HCT116 (cell line): ENCODE measurements around the gene MYO10. TPM values are rescaled to one million over a fixed set of nuclear protein-coding genes. Genes with fewer than 3 reads are reported as not detected.

ENCODE experiments used
- ATAC-seq: fragments of 200-7000 bp; cut with Tn5 transposase; 2 replicates; pipeline ENCODE4 v1.9.1; 2020; ENCODE audit warnings: mild to moderate bottlenecking, moderate library complexity
- BruUV-seq: library from RNA; stranded (reverse); fragments of 400-500 nt; replicated peaks from 2 replicates; lab custom pipeline; 2021; lab: Mats Ljungman, UMichigan
- CTCF ChIA-PET: fragments of 300-600 bp; sonication (Branson Sonifier 250); formaldehyde crosslinking; loops from one replicate; lab custom pipeline; 2021; ENCODE audit warnings: antibody characterized with exemption; lab: Charles Lee
- POLR2A ChIA-PET: fragments of 300-600, 350-600 bp; sonication (Branson Sonifier 250); formaldehyde crosslinking; loops from one replicate; lab custom pipeline; 2021; ENCODE audit warnings: antibody characterized with exemption; lab: Charles Lee
- RAD21 ChIA-PET, 2 experiments: fragments of 300-600 bp; sonication (Branson Sonifier 250); formaldehyde crosslinking; loops; one replicate each; lab custom pipeline; 2023; ENCODE audit warnings: low total read pairs in 2 of 2; ENCODE audit not compliant: uncharacterized antibody in 2 of 2, unreplicated experiment in 2 of 2, low non-redundant PET in 1 of 2; lab: Charles Lee
- DNase-seq: peaks from one replicate; pipeline ENCODE4 v3.0.0-alpha.2; 2010; ENCODE audit warnings: low read depth, low spot score
- H2AFZ ChIP-seq: fragments of 200-600 bp; shearing (Covaris generic), sonication (generic); 2 replicates; pipeline ENCODE4 v1.6.1; 2017; ENCODE audit warnings: low read depth, mixed run types, mixed read lengths, antibody characterized with exemption, low read length; ENCODE audit not compliant: poor library complexity, severe bottlenecking
- H3K27ac ChIP-seq: 2 replicates; pipeline ENCODE4 v1.5.1; 2012; ENCODE audit warnings: low read depth, low read length
- H3K27me3 ChIP-seq: fragments of 200-600 bp; sonication (generic); 2 replicates; pipeline ENCODE4 v1.6.1; 2016; ENCODE audit warnings: mixed run types, low read length, mixed read lengths; ENCODE audit not compliant: insufficient read depth
- H3K36me3 ChIP-seq, 2 experiments: fragments of 200-500 bp in 1 of 2; fragments of 200-600 bp in 1 of 2; sonication (Bioruptor generic) in 1 of 2; sonication (generic) in 1 of 2; 2 replicates each; pipeline versions ENCODE4 v1.5.1 to v1.6.1; 2014 to 2016; ENCODE audit warnings: low read length in 2 of 2, inconsistent platforms in 1 of 2, mixed read lengths in 1 of 2, mixed run types in 1 of 2; ENCODE audit not compliant: insufficient read depth in 2 of 2, control insufficient read depth in 1 of 2
- H3K4me1 ChIP-seq, 2 experiments: fragments of 200-600 bp in 1 of 2; sonication (generic) in 1 of 2; 2 replicates each; pipeline versions ENCODE4 v1.5.1 to v1.6.1; 2012 to 2017; ENCODE audit warnings: low read length in 2 of 2, inconsistent platforms in 1 of 2, mild to moderate bottlenecking in 1 of 2, mixed read lengths in 1 of 2, mixed run types in 1 of 2, moderate library complexity in 1 of 2; ENCODE audit not compliant: insufficient read depth in 2 of 2, control insufficient read depth in 1 of 2
- H3K4me2 ChIP-seq: fragments of 200-600 bp; sonication (generic); 2 replicates; pipeline ENCODE4 v1.6.1; 2017; ENCODE audit warnings: mixed run types, low read length, mixed read lengths
- H3K4me3 ChIP-seq, 2 experiments: fragments of 200-600 bp in 1 of 2; sonication (generic) in 1 of 2; replicated peaks in 1 of 2; 2 replicates each; pipeline ENCODE4 v1.5.1; 2011 to 2016; ENCODE audit warnings: low read length in 2 of 2, control low read depth in 1 of 2, low read depth in 1 of 2, mild to moderate bottlenecking in 1 of 2, mixed read lengths in 1 of 2, mixed run types in 1 of 2
- H3K79me2 ChIP-seq: fragments of 200-600 bp; sonication (generic); 2 replicates; pipeline ENCODE4 v1.6.1; 2017; ENCODE audit warnings: mild to moderate bottlenecking, mixed run types, low read length, moderate library complexity, mixed read lengths; ENCODE audit not compliant: insufficient read depth
- H3K9ac ChIP-seq: fragments of 200-600 bp; sonication (generic); 2 replicates; pipeline ENCODE4 v1.6.1; 2016; ENCODE audit warnings: low read length, mixed read lengths
- H3K9me2 ChIP-seq: fragments of 200-600 bp; sonication (generic), shearing (Covaris generic); 2 replicates; pipeline ENCODE4 v1.6.1; 2017; ENCODE audit warnings: mixed run types, mild to moderate bottlenecking, moderate library complexity; ENCODE audit not compliant: insufficient read depth
- H3K9me3 ChIP-seq, 2 experiments: fragments of 200-500 bp in 1 of 2; fragments of 200-600 bp in 1 of 2; sonication (Bioruptor generic) in 1 of 2; sonication (generic) in 1 of 2; 2 replicates each; pipeline ENCODE4 v1.6.1; 2014 to 2017; ENCODE audit warnings: low read length in 2 of 2, mixed read lengths in 2 of 2, inconsistent platforms in 1 of 2, low read depth in 1 of 2, mild to moderate bottlenecking in 1 of 2, mixed run types in 1 of 2, moderate library complexity in 1 of 2; ENCODE audit not compliant: control insufficient read depth in 1 of 2, insufficient read depth in 1 of 2
- H4K20me1 ChIP-seq: fragments of 200-600 bp; sonication (generic), shearing (Covaris generic); 2 replicates; pipeline ENCODE4 v1.6.1; 2017; ENCODE audit warnings: mixed run types, mild to moderate bottlenecking, moderate library complexity; ENCODE audit not compliant: insufficient read depth
- ATF3 ChIP-seq: IDR thresholded peaks from 2 replicates; pipeline ENCODE4 v1.6.1; 2012
- CBX3 ChIP-seq: IDR thresholded peaks from 2 replicates; pipeline ENCODE4 v1.6.1; 2012; ENCODE audit warnings: low read depth
- CEBPB ChIP-seq: IDR thresholded peaks from 2 replicates; pipeline ENCODE4 v1.6.1; 2012; ENCODE audit warnings: low read depth
- EGR1 ChIP-seq: IDR thresholded peaks from 2 replicates; pipeline ENCODE4 v1.6.1; 2012; ENCODE audit warnings: low read depth
- ELF1 ChIP-seq: IDR thresholded peaks from 2 replicates; pipeline ENCODE4 v1.6.1; 2012; ENCODE audit warnings: low read depth, borderline replicate concordance
- EZH2phosphoT487 ChIP-seq: fragments of 200-600 bp; IDR thresholded peaks from 2 replicates; pipeline ENCODE4 v1.6.1; 2018; ENCODE audit warnings: antibody characterized with exemption, borderline replicate concordance
- FOSL1 ChIP-seq: IDR thresholded peaks from 2 replicates; pipeline ENCODE4 v1.6.1; 2012; ENCODE audit warnings: low read depth
- JUND ChIP-seq: IDR thresholded peaks from 2 replicates; pipeline ENCODE4 v1.6.1; 2012
- MAX ChIP-seq: IDR thresholded peaks from 2 replicates; pipeline ENCODE4 v1.6.1; 2012
- POLR2A ChIP-seq: IDR thresholded peaks from 2 replicates; pipeline ENCODE4 v1.7.0; 2011; ENCODE audit warnings: borderline replicate concordance; ENCODE audit not compliant: insufficient read depth, insufficient read length; ENCODE audit errors: extremely low read depth
- POLR2AphosphoS5 ChIP-seq: IDR thresholded peaks from 2 replicates; pipeline ENCODE4 v1.6.1; 2011; ENCODE audit warnings: mild to moderate bottlenecking, low read depth, low read length, moderate library complexity
- RAD21 ChIP-seq: IDR thresholded peaks from 2 replicates; pipeline ENCODE4 v1.6.1; 2012; ENCODE audit warnings: low read depth, mild to moderate bottlenecking
- SIN3A ChIP-seq: IDR thresholded peaks from 2 replicates; pipeline ENCODE4 v1.6.1; 2012; ENCODE audit warnings: low read depth
- SP1 ChIP-seq: IDR thresholded peaks from 2 replicates; pipeline ENCODE4 v1.6.1; 2012; ENCODE audit warnings: low read depth
- SRF ChIP-seq: IDR thresholded peaks from 2 replicates; pipeline ENCODE4 v1.6.1; 2012; ENCODE audit warnings: low read depth
- TCF7L2 ChIP-seq: IDR thresholded peaks from 2 replicates; pipeline ENCODE4 v1.7.0; 2011; ENCODE audit warnings: borderline replicate concordance, inconsistent platforms; ENCODE audit not compliant: insufficient read depth, insufficient read length; ENCODE audit errors: extremely low read depth
- YY1 ChIP-seq: IDR thresholded peaks from 2 replicates; pipeline ENCODE4 v1.6.1; 2011; ENCODE audit warnings: low read length, low read depth, moderate library complexity, mild to moderate bottlenecking; ENCODE audit not compliant: insufficient replicate concordance; ENCODE audit errors: extremely low read depth
- ZBTB33 ChIP-seq: IDR thresholded peaks from 2 replicates; pipeline ENCODE4 v1.6.1; 2011; ENCODE audit warnings: mild to moderate bottlenecking, low read length, moderate library complexity; ENCODE audit not compliant: insufficient replicate concordance; ENCODE audit errors: extremely low read depth
- ZFX ChIP-seq: fragments of 450-650 bp; IDR thresholded peaks from 2 replicates; pipeline ENCODE4 v1.6.1; 2017
- ZNF274 ChIP-seq: fragments of 200-500 bp; sonication (Bioruptor generic); IDR thresholded peaks from 2 replicates; pipeline ENCODE4 v1.6.1; 2014; ENCODE audit warnings: mild to moderate bottlenecking, low read depth, low read length, inconsistent platforms
- intact Hi-C: fragments of 100-400 bp; cut with micrococcal nuclease; formaldehyde crosslinking; loops from 2 replicates; pipeline ENCODE4 v1.10.0; 2022
- total RNA-seq: library from RNA; stranded (reverse); gene quantifications from one replicate; pipeline ENCODE4 v1.2.1, GENCODE V29; 2021; ENCODE audit not compliant: unreplicated experiment

The MYO10 gene
- total RNA-seq, 1 experiment from 2014 or later = 34.9 TPM

- H3K27ac ChIP-seq = no peak overlapping the region
- POLR2A ChIA-PET = interaction anchor here (0.6 kb wide), 1 partner anchor 162 kb away, joined by 3 read pairs; the partner anchor contains the start of gene MYO10
- H3K9me2 ChIP-seq = no peaks in the 10 kb centered on the region
- CTCF ChIA-PET = interaction anchor here (0.7 kb wide), 1 partner anchor 418 kb away, joined by 3 read pairs; no protein-coding TSS in a partner anchor
- DNase-seq (no peak), ATAC-seq (no peak)
- no peaks in the 10 kb centered on the region for H4K20me1 ChIP-seq
- no peaks in the 10 kb centered on the region for H3K27me3 ChIP-seq
- no peak overlapping the region for H3K4me3 ChIP-seq
- peaks cover 0 to under 1% of the 10 kb centered on the region in 2 experiments; a peak in 1 of 4 replicates for H3K36me3 ChIP-seq
- no peak overlapping the region for H3K9ac ChIP-seq
- no peaks in the 10 kb centered on the region for H3K4me1 ChIP-seq
- RAD21 ChIA-PET = no interaction called here
- no peak overlapping the region for H2AFZ ChIP-seq
- H3K79me2 ChIP-seq = no peaks in the 10 kb centered on the region
- H3K4me2 ChIP-seq = no peak overlapping the region
- no peaks in the 10 kb centered on the region for H3K9me3 ChIP-seq
- TF ChIP-seq POLR2AphosphoS5 (no peak), MAX (no peak), CEBPB (no peak), SP1 (no peak), FOSL1 (no peak), ELF1 (no peak), ZFX (no peak), TCF7L2 (no peak), EGR1 (no peak), POLR2A (no peak), RAD21 (no peak)
- intact Hi-C loops = no loop called here
- no TSS peak for BruUV-seq
Measured at GRCh38 chr5:16773991-16774390, 162.1 kb downstream of the MYO10 start.

- CTCF ChIA-PET = no interaction called here
- no peaks in the 10 kb centered on the region for H3K79me2 ChIP-seq
- H3K9me3 ChIP-seq = no peaks in the 10 kb centered on the region
- no TSS peak for BruUV-seq
- H3K36me3 ChIP-seq = peaks cover 0 to 3% of the 10 kb centered on the region in 2 experiments; a peak in 1 of 4 replicates
- RAD21 ChIA-PET = no interaction called here
- H4K20me1 ChIP-seq = no peaks in the 10 kb centered on the region
- no peak overlapping the region for H3K9ac ChIP-seq
- intact Hi-C loops = no loop called here
- no peaks in the 10 kb centered on the region for H3K4me1 ChIP-seq
- POLR2A ChIA-PET = no interaction called here
- H3K9me2 ChIP-seq = no peaks in the 10 kb centered on the region
- H3K27ac ChIP-seq = no peak overlapping the region
- H3K27me3 ChIP-seq = no peaks in the 10 kb centered on the region
- no peak for DNase-seq
- ATAC-seq = no peak
- TF ChIP-seq ZNF274 (no peak), YY1 (no peak), CBX3 (no peak), EZH2phosphoT487 (no peak), TCF7L2 (no peak), SRF (no peak), JUND (no peak), EGR1 (no peak), SIN3A (no peak), ZFX (no peak), POLR2AphosphoS5 (no peak), POLR2A (no peak), ZBTB33 (no peak), ATF3 (no peak), SP1 (no peak), MAX (no peak), ELF1 (no peak)
- TF ChIP-seq, all 23 proteins: peak for 0
- Histone ChIP-seq H3K4me3 (no peak overlapping the region), H3K4me2 (no peak overlapping the region), H2AFZ (no peak overlapping the region)
Measured at GRCh38 chr5:16772556-16772955, 163.5 kb downstream of the MYO10 start.
